ENCODE measurements around the gene MCAT. TPM values are rescaled to one million over a fixed set of nuclear protein-coding genes. Genes with fewer than 3 reads are reported as not detected.

Gene MCAT
- total RNA-seq, 1 donor from 2014 or later, result 25.7 TPM

- H3K4me1 Mint-ChIP-seq, result no peaks in the 10 kb centered on the region
- no peaks in the 10 kb centered on the region for H3K27me3 Mint-ChIP-seq (ENCODE audit: low read depth)
- H3K36me3 Mint-ChIP-seq (ENCODE audit: low read depth), result peaks cover 6% of the 10 kb centered on the region
- DNase-seq (ENCODE audit: low read depth, low spot score), result no peak
- TF ChIP-seq, protein P1, sequence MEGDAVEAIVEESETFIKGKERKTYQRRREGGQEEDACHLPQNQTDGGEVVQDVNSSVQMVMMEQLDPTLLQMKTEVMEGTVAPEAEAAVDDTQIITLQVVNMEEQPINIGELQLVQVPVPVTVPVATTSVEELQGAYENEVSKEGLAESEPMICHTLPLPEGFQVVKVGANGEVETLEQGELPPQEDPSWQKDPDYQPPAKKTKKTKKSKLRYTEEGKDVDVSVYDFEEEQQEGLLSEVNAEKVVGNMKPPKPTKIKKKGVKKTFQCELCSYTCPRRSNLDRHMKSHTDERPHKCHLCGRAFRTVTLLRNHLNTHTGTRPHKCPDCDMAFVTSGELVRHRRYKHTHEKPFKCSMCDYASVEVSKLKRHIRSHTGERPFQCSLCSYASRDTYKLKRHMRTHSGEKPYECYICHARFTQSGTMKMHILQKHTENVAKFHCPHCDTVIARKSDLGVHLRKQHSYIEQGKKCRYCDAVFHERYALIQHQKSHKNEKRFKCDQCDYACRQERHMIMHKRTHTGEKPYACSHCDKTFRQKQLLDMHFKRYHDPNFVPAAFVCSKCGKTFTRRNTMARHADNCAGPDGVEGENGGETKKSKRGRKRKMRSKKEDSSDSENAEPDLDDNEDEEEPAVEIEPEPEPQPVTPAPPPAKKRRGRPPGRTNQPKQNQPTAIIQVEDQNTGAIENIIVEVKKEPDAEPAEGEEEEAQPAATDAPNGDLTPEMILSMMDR (conservative IDR thresholded peaks at IDR 0.05), result no peak
- no peak overlapping the region for H3K4me3 Mint-ChIP-seq
- H3K9me3 Mint-ChIP-seq, result no peaks in the 10 kb centered on the region
- no peak overlapping the region for H3K27ac Mint-ChIP-seq (ENCODE audit: unreplicated experiment)
Measured at GRCh38 chr22:43176090-43176489, 32.9 kb upstream of the MCAT start.

- Mint-ChIP-seq H3K27ac (ENCODE audit: unreplicated experiment) (no peak overlapping the region), H3K9me3 (no peaks in the 10 kb centered on the region), H3K4me3 (no peak overlapping the region), H3K36me3 (ENCODE audit: low read depth) (peaks cover 6% of the 10 kb centered on the region), H3K27me3 (ENCODE audit: low read depth) (no peaks in the 10 kb centered on the region), H3K4me1 (no peaks in the 10 kb centered on the region)
- DNase-seq (ENCODE audit: low read depth, low spot score), result no peak
- TF ChIP-seq, protein P1 (conservative IDR thresholded peaks at IDR 0.05), result no peak
Measured at GRCh38 chr22:43174941-43175531, 31.8 kb upstream of the MCAT start.

GRCh38 chr22:43173976-43174720 lies 30.9 kb upstream of the MCAT start:
- Mint-ChIP-seq H3K27me3 (ENCODE audit: low read depth) (no peaks in the 10 kb centered on the region), H3K4me1 (no peaks in the 10 kb centered on the region), H3K9me3 (no peaks in the 10 kb centered on the region), H3K36me3 (ENCODE audit: low read depth) (peaks cover 6% of the 10 kb centered on the region), H3K4me3 (no peak overlapping the region), H3K27ac (ENCODE audit: unreplicated experiment) (no peak overlapping the region)
- DNase-seq (ENCODE audit: low read depth, low spot score), result no peak
- TF ChIP-seq, protein P1 (conservative IDR thresholded peaks at IDR 0.05), result no peak

DNA sequence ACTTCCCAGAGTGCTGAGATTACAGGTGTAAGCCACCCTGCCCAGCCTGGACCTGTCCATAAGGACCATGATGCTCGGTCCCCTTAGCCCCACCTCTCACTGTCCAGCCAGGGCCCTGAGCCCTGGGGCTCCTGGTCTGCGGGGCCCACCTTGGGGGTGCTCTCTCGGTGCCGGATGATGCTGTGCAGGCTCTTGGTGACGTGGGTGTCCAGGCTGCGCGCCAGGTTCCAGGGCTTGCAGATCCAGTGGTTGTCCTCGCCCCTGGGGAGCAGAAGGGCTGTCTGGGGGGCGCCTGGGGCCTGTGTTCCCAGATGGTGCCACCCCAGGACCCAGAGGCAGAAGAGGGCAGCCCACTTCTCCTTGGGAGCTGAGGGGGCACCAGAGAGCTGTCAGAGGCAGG lies 30.4 kb upstream of the MCAT start:
- Mint-ChIP-seq H3K4me1 (no peaks in the 10 kb centered on the region), H3K36me3 (ENCODE audit: low read depth) (peaks cover 1% of the 10 kb centered on the region), H3K4me3 (no peak overlapping the region), H3K27ac (ENCODE audit: unreplicated experiment) (no peak overlapping the region), H3K9me3 (no peaks in the 10 kb centered on the region), H3K27me3 (ENCODE audit: low read depth) (no peaks in the 10 kb centered on the region)
- TF ChIP-seq, protein P1 (conservative IDR thresholded peaks at IDR 0.05), result no peak
- DNase-seq (ENCODE audit: low read depth, low spot score), result no peak

- Mint-ChIP-seq H3K27ac (ENCODE audit: unreplicated experiment) (no peak overlapping the region), H3K27me3 (ENCODE audit: low read depth) (no peaks in the 10 kb centered on the region), H3K36me3 (ENCODE audit: low read depth) (no peaks in the 10 kb centered on the region), H3K4me3 (no peak overlapping the region), H3K9me3 (no peaks in the 10 kb centered on the region), H3K4me1 (no peaks in the 10 kb centered on the region)
- TF ChIP-seq, protein P1 (conservative IDR thresholded peaks at IDR 0.05), result no peak
- no peak for DNase-seq (ENCODE audit: low read depth, low spot score)
Measured at GRCh38 chr22:43172191-43172590, 29.0 kb upstream of the MCAT start.
